Activated B cell treated with CpG ODN at 0.5 μM for 24 hours (primary cell): ENCODE results near the gene SMG6. TPM values are rescaled to one million over a fixed set of nuclear protein-coding genes. Genes with fewer than 3 reads are reported as not detected.

ENCODE experiments used
- ATAC-seq: fragments of 200-7000 bp; cut with Tn5 transposase; one replicate; pipeline ENCODE4 v1.10.0; 2021; ENCODE audit warnings: low read depth, mild to moderate bottlenecking, moderate library complexity
- CTCF ChIA-PET: fragments of 350-600 bp; sonication (Branson Sonifier 250); formaldehyde crosslinking; loops from one replicate; lab custom pipeline; 2021; ENCODE audit warnings: antibody characterized with exemption; lab: Charles Lee
- POLR2A ChIA-PET: fragments of 350-600 bp; sonication (Branson Sonifier 250); formaldehyde crosslinking; loops from one replicate; lab custom pipeline; 2021; ENCODE audit warnings: antibody characterized with exemption; lab: Charles Lee
- DNase-seq: peaks from one replicate; pipeline ENCODE4 v3.0.0; 2022
- H3K27ac Mint-ChIP-seq: one replicate; pipeline ENCODE4 v1.8.0; 2020; ENCODE audit warnings: mixed read lengths
- H3K27me3 Mint-ChIP-seq: one replicate; pipeline ENCODE4 v1.8.0; 2021; ENCODE audit warnings: mixed read lengths
- H3K36me3 Mint-ChIP-seq: one replicate; pipeline ENCODE4 v1.8.0; 2021; ENCODE audit warnings: low read depth, mixed read lengths
- H3K4me1 Mint-ChIP-seq: one replicate; pipeline ENCODE4 v1.8.0; 2021; ENCODE audit warnings: mixed read lengths
- H3K4me3 Mint-ChIP-seq: one replicate; pipeline ENCODE4 v1.8.0; 2020; ENCODE audit warnings: mild to moderate bottlenecking, mixed read lengths
- H3K9me3 Mint-ChIP-seq: one replicate; pipeline ENCODE4 v1.8.0; 2020; ENCODE audit warnings: mixed read lengths
- intact Hi-C: fragments of 100-400 bp; cut with micrococcal nuclease; formaldehyde crosslinking; loops from one replicate; pipeline ENCODE4 v1.15.1; 2024
- total RNA-seq: library from RNA; stranded (reverse); gene quantifications from 2 replicates; pipeline ENCODE4 v1.2.3, GENCODE V29; 2022
- TF ChIP-seq, protein P1 (sequence below): fragments of 200-600 bp; IDR thresholded peaks from one replicate; pipeline ENCODE4 v1.8.0; 2022; ENCODE audit warnings: antibody characterized with exemption, mild to moderate bottlenecking

The SMG6 gene
- total RNA-seq, 1 donor from 2014 or later = 30.5 TPM

DNA sequence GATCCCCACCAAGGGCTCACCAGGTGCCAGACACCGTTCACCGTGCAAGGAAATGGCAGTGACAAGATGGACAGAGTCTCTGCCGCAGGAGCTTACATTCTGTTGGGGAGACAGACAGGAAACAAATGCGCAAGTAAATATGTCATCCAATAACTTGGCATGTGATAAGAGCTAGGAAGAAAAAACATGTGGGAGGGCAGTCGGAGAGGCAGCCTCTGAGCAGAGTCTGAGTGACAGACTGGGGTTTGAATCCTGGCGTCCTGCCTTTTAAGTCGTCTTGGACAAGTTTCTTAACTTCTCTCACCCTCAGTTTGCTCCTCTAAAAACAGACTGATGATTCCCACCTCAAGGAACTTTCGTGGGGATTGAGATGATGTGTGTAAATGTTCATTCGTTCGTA is 40.9 kb upstream of the SMG6 start:
- intact Hi-C loops = no loop called here
- no peak overlapping the region for H3K4me3 Mint-ChIP-seq
- ATAC-seq = no peak
- TF ChIP-seq, protein P1, sequence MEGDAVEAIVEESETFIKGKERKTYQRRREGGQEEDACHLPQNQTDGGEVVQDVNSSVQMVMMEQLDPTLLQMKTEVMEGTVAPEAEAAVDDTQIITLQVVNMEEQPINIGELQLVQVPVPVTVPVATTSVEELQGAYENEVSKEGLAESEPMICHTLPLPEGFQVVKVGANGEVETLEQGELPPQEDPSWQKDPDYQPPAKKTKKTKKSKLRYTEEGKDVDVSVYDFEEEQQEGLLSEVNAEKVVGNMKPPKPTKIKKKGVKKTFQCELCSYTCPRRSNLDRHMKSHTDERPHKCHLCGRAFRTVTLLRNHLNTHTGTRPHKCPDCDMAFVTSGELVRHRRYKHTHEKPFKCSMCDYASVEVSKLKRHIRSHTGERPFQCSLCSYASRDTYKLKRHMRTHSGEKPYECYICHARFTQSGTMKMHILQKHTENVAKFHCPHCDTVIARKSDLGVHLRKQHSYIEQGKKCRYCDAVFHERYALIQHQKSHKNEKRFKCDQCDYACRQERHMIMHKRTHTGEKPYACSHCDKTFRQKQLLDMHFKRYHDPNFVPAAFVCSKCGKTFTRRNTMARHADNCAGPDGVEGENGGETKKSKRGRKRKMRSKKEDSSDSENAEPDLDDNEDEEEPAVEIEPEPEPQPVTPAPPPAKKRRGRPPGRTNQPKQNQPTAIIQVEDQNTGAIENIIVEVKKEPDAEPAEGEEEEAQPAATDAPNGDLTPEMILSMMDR = no peak
- H3K36me3 Mint-ChIP-seq = peaks cover 15% of the 10 kb centered on the region
- POLR2A ChIA-PET = no interaction called here
- no peaks in the 10 kb centered on the region for H3K9me3 Mint-ChIP-seq
- H3K27me3 Mint-ChIP-seq = no peaks in the 10 kb centered on the region
- no peak overlapping the region for H3K27ac Mint-ChIP-seq
- CTCF ChIA-PET = no interaction called here
- H3K4me1 Mint-ChIP-seq = no peaks in the 10 kb centered on the region
- no peak for DNase-seq

DNA sequence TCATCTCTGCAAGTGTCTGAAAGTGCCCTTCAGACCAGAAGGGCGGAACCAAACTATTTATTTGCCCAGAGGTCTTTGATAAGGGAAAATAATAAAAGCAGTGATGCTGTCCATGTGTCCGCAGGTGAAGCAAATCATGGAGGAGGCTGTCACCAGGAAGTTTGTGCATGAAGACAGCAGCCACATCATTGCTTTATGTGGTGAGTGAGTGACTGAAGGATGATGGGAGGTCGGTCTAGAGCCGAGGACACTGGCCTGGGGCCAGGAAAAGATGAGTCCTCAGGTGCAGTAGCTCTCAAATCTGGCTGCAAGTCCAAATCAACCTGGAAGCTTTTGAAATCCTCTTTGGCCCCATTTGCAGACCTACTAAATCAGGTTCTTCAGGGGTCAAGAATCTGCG is 39.8 kb upstream of the SMG6 start:
- H3K9me3 Mint-ChIP-seq = no peaks in the 10 kb centered on the region
- peaks cover 1% of the 10 kb centered on the region for H3K4me1 Mint-ChIP-seq
- H3K27ac Mint-ChIP-seq = no peak overlapping the region
- CTCF ChIA-PET = no interaction called here
- H3K36me3 Mint-ChIP-seq = peaks cover 15% of the 10 kb centered on the region
- intact Hi-C loops = no loop called here
- DNase-seq (no peak), ATAC-seq (no peak)
- no peaks in the 10 kb centered on the region for H3K27me3 Mint-ChIP-seq
- H3K4me3 Mint-ChIP-seq = no peak overlapping the region
- POLR2A ChIA-PET = no interaction called here
- TF ChIP-seq, protein P1 = no peak

DNA sequence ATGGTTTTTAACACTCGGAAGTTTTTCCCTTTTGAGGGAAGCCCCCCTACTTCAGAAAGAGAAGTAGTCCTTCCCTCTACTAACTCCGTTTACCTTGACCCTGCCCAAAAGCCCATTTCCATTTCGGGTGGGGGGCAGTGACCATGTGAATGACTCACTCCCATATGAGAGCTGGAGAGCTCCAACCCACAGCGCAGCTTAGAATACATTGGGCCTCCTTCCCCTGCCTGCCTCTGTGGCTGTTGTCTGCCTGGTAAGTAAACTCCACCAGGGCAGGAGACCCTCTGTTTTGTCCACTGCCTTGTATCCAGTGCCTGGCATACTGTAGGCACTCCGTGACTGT is 34.7 kb upstream of the SMG6 start:
- DNase-seq (no peak), ATAC-seq (no peak)
- no peaks in the 10 kb centered on the region for H3K9me3 Mint-ChIP-seq
- CTCF ChIA-PET = interaction anchor here (0.8 to 1.0 kb wide), 3 partner anchors 9 to 44 kb away, joined by 3 to 4 read pairs (median 3); no protein-coding TSS in a partner anchor
- H3K27ac Mint-ChIP-seq = no peak overlapping the region
- H3K4me3 Mint-ChIP-seq = peak overlapping the region; percentile 75
- intact Hi-C loops = no loop called here
- peaks cover 6% of the 10 kb centered on the region for H3K36me3 Mint-ChIP-seq
- H3K27me3 Mint-ChIP-seq = no peaks in the 10 kb centered on the region
- TF ChIP-seq, protein P1 = no peak
- peaks cover 23% of the 10 kb centered on the region for H3K4me1 Mint-ChIP-seq
- POLR2A ChIA-PET = interaction anchor here (1.9 to 3.2 kb wide), 2 partner anchors 15 to 63 kb away, joined by 4 to 23 read pairs; partner anchors contain the start of gene MNT

DNA sequence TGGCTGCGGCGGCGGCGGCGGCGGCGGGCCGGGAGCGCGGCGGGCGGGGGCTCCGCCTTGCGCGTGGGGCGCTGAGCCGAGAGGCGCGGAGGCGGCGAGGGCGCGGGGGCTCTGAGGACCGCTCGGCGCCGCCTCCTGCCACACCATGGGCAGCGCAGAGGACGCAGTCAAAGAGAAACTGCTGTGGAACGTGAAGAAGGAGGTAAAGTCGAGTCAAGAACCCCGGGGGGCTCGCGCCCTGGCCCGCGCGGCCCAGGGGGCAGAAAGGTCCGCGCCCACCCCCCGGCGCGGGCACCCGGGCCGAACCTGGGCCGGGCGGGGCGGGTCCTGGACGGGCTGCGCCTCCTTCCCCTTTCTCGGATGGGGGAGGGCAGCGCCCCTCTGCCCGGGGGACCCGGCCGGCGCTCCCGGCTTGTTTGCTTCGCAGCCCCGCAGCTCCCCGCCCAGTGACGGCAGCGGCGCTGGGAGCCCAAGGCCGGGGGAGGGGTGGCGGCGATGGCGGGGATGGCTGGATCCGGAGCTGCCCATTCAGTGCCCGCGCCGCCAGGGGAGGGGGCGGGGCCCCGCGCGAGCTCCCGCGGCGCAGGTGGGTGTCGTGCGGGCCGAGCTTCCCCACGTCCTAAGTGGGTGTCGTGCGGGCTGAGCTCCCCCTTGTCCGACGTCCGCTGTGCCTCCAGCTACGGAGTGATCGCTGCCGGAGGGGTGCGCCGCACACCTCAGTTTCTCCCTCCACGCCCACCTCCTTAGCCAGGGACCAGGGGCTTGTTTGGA is 34.1 kb upstream of the SMG6 start:
- H3K27me3 Mint-ChIP-seq = no peaks in the 10 kb centered on the region
- H3K9me3 Mint-ChIP-seq = no peaks in the 10 kb centered on the region
- POLR2A ChIA-PET = interaction anchor here (0.7 to 3.2 kb wide), 4 partner anchors 15 to 688 kb away, joined by 3 to 23 read pairs (median 4); partner anchors contain the start of genes METTL16, MNT and RILP

More for the DNA sequence above, 34.1 kb upstream of the SMG6 start:
- intact Hi-C loops = loop anchor here (1.0 to 2.0 kb wide), 4 partner anchors 55 to 621 kb away; no protein-coding TSS in a partner anchor
- CTCF ChIA-PET = interaction anchor here (0.8 to 1.0 kb wide), 3 partner anchors 9 to 45 kb away, joined by 3 to 4 read pairs (median 3); no protein-coding TSS in a partner anchor
- peaks cover 6% of the 10 kb centered on the region for H3K36me3 Mint-ChIP-seq
- ATAC-seq (peak; percentile 47), DNase-seq (peak; percentile 69)
- no peak overlapping the region for H3K27ac Mint-ChIP-seq
- peak overlapping the region; percentile 99 for H3K4me3 Mint-ChIP-seq
- TF ChIP-seq, protein P1 = no peak
- peaks cover 23% of the 10 kb centered on the region for H3K4me1 Mint-ChIP-seq
